Measurements from ENCODE around the gene CNN2. TPM values are rescaled to one million over a fixed set of nuclear protein-coding genes. Genes with fewer than 3 reads are reported as not detected.
A peak's percentile ranks its signal among the peaks of the same experiment; 100 is the strongest.

The CNN2 gene
- total and polyA plus RNA-seq, 2 of the 13 experiments (the other 11 are each of a cell fraction or from before 2014, with no cell fraction given) = 63.6 to 70.0 TPM

- TF ChIP-seq ZNF687 (CRISPR knock-in tag; IDR thresholded peaks at IDR 0.05) = peak; percentile 43
- TF ChIP-seq, protein P1, sequence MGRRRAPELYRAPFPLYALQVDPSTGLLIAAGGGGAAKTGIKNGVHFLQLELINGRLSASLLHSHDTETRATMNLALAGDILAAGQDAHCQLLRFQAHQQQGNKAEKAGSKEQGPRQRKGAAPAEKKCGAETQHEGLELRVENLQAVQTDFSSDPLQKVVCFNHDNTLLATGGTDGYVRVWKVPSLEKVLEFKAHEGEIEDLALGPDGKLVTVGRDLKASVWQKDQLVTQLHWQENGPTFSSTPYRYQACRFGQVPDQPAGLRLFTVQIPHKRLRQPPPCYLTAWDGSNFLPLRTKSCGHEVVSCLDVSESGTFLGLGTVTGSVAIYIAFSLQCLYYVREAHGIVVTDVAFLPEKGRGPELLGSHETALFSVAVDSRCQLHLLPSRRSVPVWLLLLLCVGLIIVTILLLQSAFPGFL (CRISPR knock-in tag; IDR thresholded peaks at IDR 0.05) = no peak
- no peak for TF ChIP-seq MYNN (CRISPR knock-in tag; IDR thresholded peaks at IDR 0.05; ENCODE audit: low read depth)
- TF ChIP-seq, protein P2, sequence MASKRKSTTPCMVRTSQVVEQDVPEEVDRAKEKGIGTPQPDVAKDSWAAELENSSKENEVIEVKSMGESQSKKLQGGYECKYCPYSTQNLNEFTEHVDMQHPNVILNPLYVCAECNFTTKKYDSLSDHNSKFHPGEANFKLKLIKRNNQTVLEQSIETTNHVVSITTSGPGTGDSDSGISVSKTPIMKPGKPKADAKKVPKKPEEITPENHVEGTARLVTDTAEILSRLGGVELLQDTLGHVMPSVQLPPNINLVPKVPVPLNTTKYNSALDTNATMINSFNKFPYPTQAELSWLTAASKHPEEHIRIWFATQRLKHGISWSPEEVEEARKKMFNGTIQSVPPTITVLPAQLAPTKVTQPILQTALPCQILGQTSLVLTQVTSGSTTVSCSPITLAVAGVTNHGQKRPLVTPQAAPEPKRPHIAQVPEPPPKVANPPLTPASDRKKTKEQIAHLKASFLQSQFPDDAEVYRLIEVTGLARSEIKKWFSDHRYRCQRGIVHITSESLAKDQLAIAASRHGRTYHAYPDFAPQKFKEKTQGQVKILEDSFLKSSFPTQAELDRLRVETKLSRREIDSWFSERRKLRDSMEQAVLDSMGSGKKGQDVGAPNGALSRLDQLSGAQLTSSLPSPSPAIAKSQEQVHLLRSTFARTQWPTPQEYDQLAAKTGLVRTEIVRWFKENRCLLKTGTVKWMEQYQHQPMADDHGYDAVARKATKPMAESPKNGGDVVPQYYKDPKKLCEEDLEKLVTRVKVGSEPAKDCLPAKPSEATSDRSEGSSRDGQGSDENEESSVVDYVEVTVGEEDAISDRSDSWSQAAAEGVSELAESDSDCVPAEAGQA (IDR thresholded peaks at IDR 0.05; ENCODE audit: low read depth) = no peak
- TF ChIP-seq, protein P2 (CRISPR knock-in tag; IDR thresholded peaks at IDR 0.05; ENCODE audit: borderline replicate concordance) = no peak
- TF ChIP-seq, protein P3, sequence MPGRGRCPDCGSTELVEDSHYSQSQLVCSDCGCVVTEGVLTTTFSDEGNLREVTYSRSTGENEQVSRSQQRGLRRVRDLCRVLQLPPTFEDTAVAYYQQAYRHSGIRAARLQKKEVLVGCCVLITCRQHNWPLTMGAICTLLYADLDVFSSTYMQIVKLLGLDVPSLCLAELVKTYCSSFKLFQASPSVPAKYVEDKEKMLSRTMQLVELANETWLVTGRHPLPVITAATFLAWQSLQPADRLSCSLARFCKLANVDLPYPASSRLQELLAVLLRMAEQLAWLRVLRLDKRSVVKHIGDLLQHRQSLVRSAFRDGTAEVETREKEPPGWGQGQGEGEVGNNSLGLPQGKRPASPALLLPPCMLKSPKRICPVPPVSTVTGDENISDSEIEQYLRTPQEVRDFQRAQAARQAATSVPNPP (CRISPR knock-in tag; IDR thresholded peaks at IDR 0.05) = no peak
- no peak for TF ChIP-seq FOXM1 (CRISPR knock-in tag; IDR thresholded peaks at IDR 0.05)
- 0 out of 2 replicates have a peak, but pooled peaks have one; percentile 74 for TF ChIP-seq ZFP37 (CRISPR knock-in tag; IDR thresholded peaks at IDR 0.05; ENCODE audit: borderline replicate concordance)
- TF ChIP-seq PLSCR1 (CRISPR knock-in tag; IDR thresholded peaks at IDR 0.05; ENCODE audit: borderline replicate concordance) = no peak
- peak; percentile 66 for TF ChIP-seq POLR2G (IDR thresholded peaks at IDR 0.05; ENCODE audit: low read depth, low read length)
- TF ChIP-seq CEBPG (CRISPR knock-in tag; IDR thresholded peaks at IDR 0.05) = peak; percentile 61
- no peak for TF ChIP-seq ZC3H4 (CRISPR knock-in tag; IDR thresholded peaks at IDR 0.05; ENCODE audit: borderline replicate concordance)
- TF ChIP-seq, protein P4, sequence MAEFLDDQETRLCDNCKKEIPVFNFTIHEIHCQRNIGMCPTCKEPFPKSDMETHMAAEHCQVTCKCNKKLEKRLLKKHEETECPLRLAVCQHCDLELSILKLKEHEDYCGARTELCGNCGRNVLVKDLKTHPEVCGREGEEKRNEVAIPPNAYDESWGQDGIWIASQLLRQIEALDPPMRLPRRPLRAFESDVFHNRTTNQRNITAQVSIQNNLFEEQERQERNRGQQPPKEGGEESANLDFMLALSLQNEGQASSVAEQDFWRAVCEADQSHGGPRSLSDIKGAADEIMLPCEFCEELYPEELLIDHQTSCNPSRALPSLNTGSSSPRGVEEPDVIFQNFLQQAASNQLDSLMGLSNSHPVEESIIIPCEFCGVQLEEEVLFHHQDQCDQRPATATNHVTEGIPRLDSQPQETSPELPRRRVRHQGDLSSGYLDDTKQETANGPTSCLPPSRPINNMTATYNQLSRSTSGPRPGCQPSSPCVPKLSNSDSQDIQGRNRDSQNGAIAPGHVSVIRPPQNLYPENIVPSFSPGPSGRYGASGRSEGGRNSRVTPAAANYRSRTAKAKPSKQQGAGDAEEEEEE (CRISPR knock-in tag; IDR thresholded peaks at IDR 0.05; ENCODE audit: borderline replicate concordance) = no peak
- TF ChIP-seq TBP (CRISPR knock-in tag; IDR thresholded peaks at IDR 0.05) = peak; percentile 78; the same call in 1 of the 2 replicates
Measured at GRCh38 chr19:1066251-1066747, 39.9 kb downstream of the CNN2 start (continued).

Measured in HepG2 (cell line).